Common myeloid progenitor, CD34-positive (primary cell): ENCODE data around the gene FAM193A.

ENCODE experiments used
- CTCF ChIA-PET: fragments of 350-600 bp; sonication (Branson Sonifier 250); formaldehyde crosslinking; loops from one replicate; lab custom pipeline; 2021; ENCODE audit warnings: antibody characterized with exemption; lab: Charles Lee
- POLR2A ChIA-PET: fragments of 350-600 bp; sonication (Branson Sonifier 250); formaldehyde crosslinking; loops from one replicate; lab custom pipeline; 2021; ENCODE audit warnings: antibody characterized with exemption; lab: Charles Lee
- DNase-seq, 3 donors: peaks; one replicate each; pipeline versions ENCODE4 v3.0.0 to v3.0.0-alpha.2; 2013
- H3K27ac ChIP-seq, 2 experiments: 1 replicate in 1 of 2; 2 replicates in 1 of 2; pipeline ENCODE4 v1.7.0; 2013; ENCODE audit warnings: inconsistent platforms in 2 of 2, low read length in 2 of 2, mild to moderate bottlenecking in 2 of 2, low read depth in 1 of 2, moderate library complexity in 1 of 2; ENCODE audit not compliant: severe bottlenecking in 2 of 2, insufficient read depth in 1 of 2, poor library complexity in 1 of 2
- H3K27me3 ChIP-seq, 5 experiments: replicated peaks in 2 of 5; 1 replicate in 3 of 5; 2 replicates in 2 of 5; pipeline versions ENCODE4 v1.6.1 to v1.7.0; 2013; ENCODE audit warnings: low read length in 4 of 5, mild to moderate bottlenecking in 2 of 5, moderate library complexity in 2 of 5, inconsistent platforms in 1 of 5; ENCODE audit not compliant: insufficient read depth in 5 of 5, control insufficient read depth in 4 of 5
- H3K36me3 ChIP-seq, 4 experiments: 1 replicate in 2 of 4; 2 replicates in 2 of 4; pipeline versions ENCODE4 v1.6.1 to v1.7.0; 2013; ENCODE audit warnings: low read length in 3 of 4, control low read depth in 1 of 4, mild to moderate bottlenecking in 1 of 4; ENCODE audit not compliant: control insufficient read depth in 4 of 4, insufficient read depth in 4 of 4
- H3K4me1 ChIP-seq, 4 experiments: 1 replicate in 3 of 4; 2 replicates in 1 of 4; pipeline versions ENCODE4 v1.6.1 to v1.7.1; 2013; ENCODE audit warnings: low read length in 3 of 4, mild to moderate bottlenecking in 3 of 4, control low read depth in 1 of 4, inconsistent platforms in 1 of 4, moderate library complexity in 1 of 4; ENCODE audit not compliant: control insufficient read depth in 4 of 4, insufficient read depth in 4 of 4; ENCODE audit errors: control extremely low read depth in 1 of 4
- H3K4me3 ChIP-seq, 7 experiments: 1 replicate in 4 of 7; 2 replicates in 3 of 7; pipeline versions ENCODE4 v1.5.1 to v1.7.0; 2013; ENCODE audit warnings: mild to moderate bottlenecking in 7 of 7, low read length in 6 of 7, moderate library complexity in 6 of 7, inconsistent platforms in 2 of 7, low read depth in 2 of 7, control low read depth in 1 of 7; ENCODE audit not compliant: insufficient read depth in 4 of 7, control insufficient read depth in 1 of 7; ENCODE audit errors: extremely low read depth in 1 of 7
- H3K9me3 ChIP-seq, 5 experiments: 1 replicate in 4 of 5; 2 replicates in 1 of 5; pipeline versions ENCODE4 v1.6.1 to v1.7.1; 2013; ENCODE audit warnings: low read length in 4 of 5, mild to moderate bottlenecking in 2 of 5, inconsistent platforms in 1 of 5, low read depth in 1 of 5, moderate library complexity in 1 of 5; ENCODE audit not compliant: control insufficient read depth in 4 of 5, insufficient read depth in 2 of 5; ENCODE audit errors: control extremely low read depth in 1 of 5
- WGBS: methylation state at CpG from one replicate; pipeline ENCODE4 v1.1.5; 2013; ENCODE audit not compliant: insufficient coverage; 5-methylcytosine and 5-hydroxymethylcytosine counted together

Gene FAM193A

GRCh38 chr4:2558301-2558700 is 21.9 kb downstream of the FAM193A start:
- POLR2A ChIA-PET, result no interaction called here

GRCh38 chr4:2560167-2560566 is 23.7 kb downstream of the FAM193A start:
- H3K27me3 ChIP-seq, result no peaks in the 10 kb centered on the region
- no peak overlapping the region for H3K4me3 ChIP-seq
- H3K27ac ChIP-seq, result no peak overlapping the region
- H3K9me3 ChIP-seq, result no peaks in the 10 kb centered on the region
- no peak for DNase-seq
- ChIA-PET CTCF (interaction anchor here (0.7 to 1.0 kb wide), 2 partner anchors 20 to 68 kb away, joined by 3 read pairs; no protein-coding TSS in a partner anchor), POLR2A (no interaction called here)
- peaks cover 0 to 1% (median 0%) of the 10 kb centered on the region in 4 experiments for H3K4me1 ChIP-seq
- H3K36me3 ChIP-seq, result peaks cover 0 to 10% (median 4%) of the 10 kb centered on the region in 4 experiments
- 97% methylated on average over 11 of the region's 12 CpGs for WGBS

More at GRCh38 chr4:2558301-2558700, 21.9 kb downstream of the FAM193A start:
- peaks cover 0 to 10% (median 3%) of the 10 kb centered on the region in 4 experiments for H3K36me3 ChIP-seq
- H3K27me3 ChIP-seq, result no peaks in the 10 kb centered on the region
- no peaks in the 10 kb centered on the region for H3K9me3 ChIP-seq
- no peak overlapping the region for H3K4me3 ChIP-seq
- 100% methylated on average over 5 of the region's 6 CpGs for WGBS
- CTCF ChIA-PET, result interaction anchor here (1.0 to 1.6 kb wide), 3 partner anchors 9 to 31 kb away, joined by 3 to 6 read pairs (median 4); no protein-coding TSS in a partner anchor
- H3K4me1 ChIP-seq, result peaks cover 0 to 5% (median 1%) of the 10 kb centered on the region in 4 experiments
- H3K27ac ChIP-seq, result no peak overlapping the region
- DNase-seq, result no peak

- CTCF ChIA-PET, result interaction anchor here (0.6 kb wide), 1 partner anchor 72 kb away, joined by 4 read pairs; no protein-coding TSS in a partner anchor
- Histone ChIP-seq H3K36me3 (peaks cover 0 to 13% (median 5%) of the 10 kb centered on the region in 4 experiments), H3K27ac (no peak overlapping the region), H3K4me1 (peaks cover 0 to 18% (median 7%) of the 10 kb centered on the region in 4 experiments), H3K27me3 (no peaks in the 10 kb centered on the region), H3K9me3 (no peaks in the 10 kb centered on the region), H3K4me3 (no peak overlapping the region)
- DNase-seq, result no peak
- POLR2A ChIA-PET, result no interaction called here
- 100% methylated on average over 4 of the region's 4 CpGs for WGBS
Observed at GRCh38 chr4:2565533-2565932, 29.1 kb downstream of the FAM193A start.

- H3K27me3 ChIP-seq, result no peaks in the 10 kb centered on the region
- ChIA-PET POLR2A (no interaction called here), CTCF (interaction anchor here (0.6 to 2.0 kb wide), 7 partner anchors 8 to 28 kb away, joined by 3 to 5 read pairs (median 4); no protein-coding TSS in a partner anchor)
- peaks cover 2 to 57% (median 43%) of the 10 kb centered on the region in 4 experiments for H3K4me1 ChIP-seq
- no peaks in the 10 kb centered on the region for H3K9me3 ChIP-seq
- H3K4me3 ChIP-seq, result peak overlapping the region in 1 of 7 experiments; percentile 31
- WGBS, result 100% methylated on average over 1 of the region's 4 CpGs
- H3K27ac ChIP-seq, result peak overlapping the region; percentile 62 to 65
- no peak for DNase-seq
- peaks cover 0 to 7% (median 2%) of the 10 kb centered on the region in 4 experiments for H3K36me3 ChIP-seq
Observed at GRCh38 chr4:2570036-2570435, 33.6 kb downstream of the FAM193A start.

GRCh38 chr4:2570551-2571222 is 34.2 kb downstream of the FAM193A start:
- no peaks in the 10 kb centered on the region for H3K27me3 ChIP-seq
- peak overlapping the region; percentile 62 to 65 for H3K27ac ChIP-seq
- peaks cover 0 to 4% (median under 1%) of the 10 kb centered on the region in 4 experiments for H3K36me3 ChIP-seq
- H3K9me3 ChIP-seq, result no peaks in the 10 kb centered on the region
- H3K4me3 ChIP-seq, result peak overlapping the region in 4 of 7 experiments; percentile 29 to 60 (median 40)
- 13% methylated on average over 7 of the region's 11 CpGs for WGBS
- peak; percentile 80 to 95 (median 93) for DNase-seq
- H3K4me1 ChIP-seq, result peaks cover 2 to 60% (median 45%) of the 10 kb centered on the region in 4 experiments
- ChIA-PET POLR2A (interaction anchor here (0.6 to 0.7 kb wide), 2 partner anchors 28 to 323 kb away, joined by 3 to 5 read pairs; no protein-coding TSS in a partner anchor), CTCF (interaction anchor here (1.2 to 2.0 kb wide), 8 partner anchors 9 to 44 kb away, joined by 3 to 5 read pairs (median 4); no protein-coding TSS in a partner anchor)

GRCh38 chr4:2572076-2572475 is 35.6 kb downstream of the FAM193A start:
- peaks cover 0 to 3% (median 0%) of the 10 kb centered on the region in 4 experiments for H3K36me3 ChIP-seq
- POLR2A ChIA-PET, result interaction anchor here (0.6 kb wide), 1 partner anchor 331 kb away, joined by 5 read pairs; no protein-coding TSS in a partner anchor
- no peaks in the 10 kb centered on the region for H3K27me3 ChIP-seq
- WGBS, result 96% methylated on average over 12 of the region's 12 CpGs
- H3K4me3 ChIP-seq, result no peak overlapping the region
- H3K27ac ChIP-seq, result no peak overlapping the region
- H3K9me3 ChIP-seq, result no peaks in the 10 kb centered on the region
- DNase-seq, result peak in 1 of 3 donors; percentile 14
- H3K4me1 ChIP-seq, result peaks cover 2 to 60% (median 45%) of the 10 kb centered on the region in 4 experiments
- CTCF ChIA-PET, result interaction anchor here (1.5 kb wide), 1 partner anchor 43 kb away, joined by 3 read pairs; no protein-coding TSS in a partner anchor
